NCI-H2196 treated with DMSO at 0.1 percent for 48 hours (cell line): Measurements from ENCODE around the gene RAP1A.
"Not testable (repeated sequence)": the region's sequence is repeated elsewhere in the genome, so short reads cannot be mapped to it uniquely, and the experiment has no call there.

Source experiments
- DNase-seq: peaks from one replicate; lab custom pipeline; 2025; ENCODE audit not compliant: unreplicated experiment; lab: John Stamatoyannopoulos, UW

RAP1A gene

GRCh38 chr1:111597426-111597825 lies 22.2 kb upstream of the RAP1A start:
- no peak for DNase-seq

GRCh38 chr1:111598544-111598943 lies 21.0 kb upstream of the RAP1A start:
- DNase-seq, result no peak

GRCh38 chr1:111599781-111600693 lies 19.6 kb upstream of the RAP1A start:
- DNase-seq, result no peak

- no peak for DNase-seq
Measured at GRCh38 chr1:111600886-111601386, 18.7 kb upstream of the RAP1A start.

- no peak for DNase-seq
Measured at GRCh38 chr1:111602302-111602701, 17.3 kb upstream of the RAP1A start.

GRCh38 chr1:111602974-111603373 lies 16.6 kb upstream of the RAP1A start:
- DNase-seq, result no peak

- no peak for DNase-seq
Measured at GRCh38 chr1:111603979-111604378, 15.6 kb upstream of the RAP1A start.

GRCh38 chr1:111604931-111605330 lies 14.7 kb upstream of the RAP1A start:
- DNase-seq, result no peak

GRCh38 chr1:111605576-111605975 lies 14.0 kb upstream of the RAP1A start:
- no peak for DNase-seq

- DNase-seq, result not testable (repeated sequence)
Measured at GRCh38 chr1:111606457-111607215, 13.0 kb upstream of the RAP1A start.

GRCh38 chr1:111608528-111608927 lies 11.1 kb upstream of the RAP1A start:
- DNase-seq, result not testable (repeated sequence)

GRCh38 chr1:111611986-111612385 lies 7.6 kb upstream of the RAP1A start:
- DNase-seq, result no peak

GRCh38 chr1:111615870-111616715 lies 3.5 kb upstream of the RAP1A start:
- DNase-seq, result no peak

GRCh38 chr1:111618081-111618480 lies 1.5 kb upstream of the RAP1A start:
- no peak for DNase-seq

- DNase-seq, result no peak
Measured at GRCh38 chr1:111618961-111619634, 491 bp upstream of the RAP1A start.

GRCh38 chr1:111620441-111620971 lies 917 bp downstream of the RAP1A start:
- no peak for DNase-seq

- DNase-seq, result no peak
Measured at GRCh38 chr1:111621050-111621449, 1.5 kb downstream of the RAP1A start.

- no peak for DNase-seq
Measured at GRCh38 chr1:111622166-111622565, 2.6 kb downstream of the RAP1A start.

- no peak for DNase-seq
Measured at GRCh38 chr1:111624382-111624781, 4.8 kb downstream of the RAP1A start.

- DNase-seq, result no peak
Measured at GRCh38 chr1:111625276-111625675, 5.7 kb downstream of the RAP1A start.
